ENCODE results near the gene OBP2B. TPM values are rescaled to one million over a fixed set of nuclear protein-coding genes. Genes with fewer than 3 reads are reported as not detected.

The OBP2B gene
- polyA plus RNA-seq, 3 donors, result not detected

DNA sequence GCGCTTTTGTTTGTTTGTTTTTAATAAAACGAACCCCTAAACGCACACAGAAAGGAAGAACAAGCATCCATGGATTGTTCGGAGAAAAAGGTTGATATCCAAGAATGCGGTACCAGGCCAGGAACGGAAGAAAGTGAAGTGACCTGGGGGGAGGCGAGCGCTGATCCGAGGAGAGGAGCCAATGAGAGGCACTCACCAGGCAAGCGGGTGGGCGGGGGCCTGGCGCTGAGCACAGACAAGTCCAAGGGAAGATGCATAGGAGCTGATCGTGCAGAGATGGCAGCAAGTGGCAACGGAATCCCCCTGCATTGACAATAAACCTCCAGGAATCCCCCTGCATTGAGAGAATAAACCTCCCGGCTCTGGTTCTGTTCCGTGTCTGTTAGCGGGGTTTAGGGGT, 8.4 kb downstream of the OBP2B start:
- Mint-ChIP-seq H3K9me3 (peaks cover 0 to 11% (median 5%) of the 10 kb centered on the region in 7 donors), H3K27me3 (ENCODE audit: low read depth in 3 of 3) (peaks cover 12 to 22% (median 16%) of the 10 kb centered on the region in 3 donors), H3K4me1 (peaks cover 10% of the 10 kb centered on the region), H3K4me3 (no peak overlapping the region), H3K27ac (no peak overlapping the region), H3K36me3 (no peaks in the 10 kb centered on the region)
- TF ChIP-seq, protein P1, sequence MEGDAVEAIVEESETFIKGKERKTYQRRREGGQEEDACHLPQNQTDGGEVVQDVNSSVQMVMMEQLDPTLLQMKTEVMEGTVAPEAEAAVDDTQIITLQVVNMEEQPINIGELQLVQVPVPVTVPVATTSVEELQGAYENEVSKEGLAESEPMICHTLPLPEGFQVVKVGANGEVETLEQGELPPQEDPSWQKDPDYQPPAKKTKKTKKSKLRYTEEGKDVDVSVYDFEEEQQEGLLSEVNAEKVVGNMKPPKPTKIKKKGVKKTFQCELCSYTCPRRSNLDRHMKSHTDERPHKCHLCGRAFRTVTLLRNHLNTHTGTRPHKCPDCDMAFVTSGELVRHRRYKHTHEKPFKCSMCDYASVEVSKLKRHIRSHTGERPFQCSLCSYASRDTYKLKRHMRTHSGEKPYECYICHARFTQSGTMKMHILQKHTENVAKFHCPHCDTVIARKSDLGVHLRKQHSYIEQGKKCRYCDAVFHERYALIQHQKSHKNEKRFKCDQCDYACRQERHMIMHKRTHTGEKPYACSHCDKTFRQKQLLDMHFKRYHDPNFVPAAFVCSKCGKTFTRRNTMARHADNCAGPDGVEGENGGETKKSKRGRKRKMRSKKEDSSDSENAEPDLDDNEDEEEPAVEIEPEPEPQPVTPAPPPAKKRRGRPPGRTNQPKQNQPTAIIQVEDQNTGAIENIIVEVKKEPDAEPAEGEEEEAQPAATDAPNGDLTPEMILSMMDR (IDR thresholded peaks at IDR 0.05), result no peak
- Histone ChIP-seq H3K79me2 (ENCODE audit: insufficient read depth, low read length) (no peaks in the 10 kb centered on the region), H3K4me3 (replicated peaks in 1 of 3; ENCODE audit: low read depth in 2 of 3, low read length in 3 of 3) (no peak overlapping the region), H3K27me3 (ENCODE audit: control insufficient read depth in 2 of 2, insufficient read depth in 2 of 2, low read length in 2 of 2) (no peaks in the 10 kb centered on the region), H3K9me3 (replicated peaks in 1 of 2; ENCODE audit: control insufficient read depth in 1 of 2, insufficient read depth in 1 of 2, low read length in 2 of 2) (no peaks in the 10 kb centered on the region), H3K36me3 (replicated peaks in 1 of 2; ENCODE audit: control insufficient read depth in 1 of 2, insufficient read depth in 2 of 2, low read length in 2 of 2) (no peaks in the 10 kb centered on the region), H2AFZ (ENCODE audit: insufficient read depth, low read depth, low read length, poor library complexity, severe bottlenecking) (no peak overlapping the region), H3K9ac (ENCODE audit: insufficient read depth, low read length, poor library complexity, severe bottlenecking) (no peak overlapping the region), H3K27ac (ENCODE audit: low read depth in 1 of 2, low read length in 2 of 2) (no peak overlapping the region), H4K20me1 (ENCODE audit: insufficient read depth, low read length) (no peaks in the 10 kb centered on the region), H3K4me1 (ENCODE audit: control insufficient read depth in 1 of 2, insufficient read depth in 2 of 2, low read length in 2 of 2) (no peaks in the 10 kb centered on the region), H3K4me2 (replicated peaks; ENCODE audit: extremely low read depth, low read length, poor library complexity, severe bottlenecking) (no peak overlapping the region)
- WGBS (ENCODE audit: insufficient coverage), result 92% methylated on average over 13 of the region's 17 CpGs
- DNase-seq, result no peak
- intact Hi-C loops (cut with micrococcal nuclease), result no loop called here

DNA sequence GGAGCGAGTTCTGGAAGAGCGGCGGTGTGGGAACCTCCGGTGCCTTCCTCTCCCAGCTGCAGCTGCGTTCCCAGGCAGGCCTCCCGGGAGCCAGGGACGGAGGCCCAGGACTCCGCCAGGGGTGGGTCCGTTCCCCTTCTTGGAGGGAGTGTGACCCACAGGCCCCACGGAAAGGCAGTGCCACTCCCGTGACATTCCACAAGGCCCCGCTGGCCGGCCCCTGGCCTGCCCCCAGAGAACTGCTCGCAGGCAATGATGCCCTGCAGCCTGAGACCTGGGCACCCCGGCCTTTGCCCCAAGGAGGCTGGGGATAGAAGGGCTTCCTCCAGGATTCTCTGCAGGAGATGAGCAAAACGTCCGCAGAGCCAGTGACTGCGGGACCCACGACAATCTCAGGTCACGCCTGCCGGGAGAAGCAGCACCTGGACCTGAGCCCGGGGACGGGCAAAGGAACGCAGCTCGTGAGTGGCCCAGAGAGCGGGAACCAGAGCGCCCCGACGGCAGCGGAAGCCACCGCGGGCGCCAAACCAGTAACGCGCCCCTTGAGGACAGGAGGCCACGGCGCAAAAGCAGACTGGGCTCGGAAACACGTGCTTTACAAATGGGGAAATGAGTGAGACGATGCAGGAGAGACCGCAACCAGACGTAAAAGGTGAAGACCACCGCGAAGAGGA, 9.3 kb downstream of the OBP2B start:
- Histone ChIP-seq H3K79me2 (ENCODE audit: insufficient read depth, low read length) (no peaks in the 10 kb centered on the region), H3K27me3 (ENCODE audit: control insufficient read depth in 2 of 2, insufficient read depth in 2 of 2, low read length in 2 of 2) (no peaks in the 10 kb centered on the region), H3K9ac (ENCODE audit: insufficient read depth, low read length, poor library complexity, severe bottlenecking) (no peak overlapping the region), H3K4me3 (replicated peaks in 1 of 3; ENCODE audit: low read depth in 2 of 3, low read length in 3 of 3) (peak overlapping the region in 2 of 3 experiments; percentile 30 to 32), H3K27ac (ENCODE audit: low read depth in 1 of 2, low read length in 2 of 2) (no peak overlapping the region), H3K4me2 (replicated peaks; ENCODE audit: extremely low read depth, low read length, poor library complexity, severe bottlenecking) (peak overlapping the region; percentile 43), H3K36me3 (replicated peaks in 1 of 2; ENCODE audit: control insufficient read depth in 1 of 2, insufficient read depth in 2 of 2, low read length in 2 of 2) (no peaks in the 10 kb centered on the region), H3K9me3 (replicated peaks in 1 of 2; ENCODE audit: control insufficient read depth in 1 of 2, insufficient read depth in 1 of 2, low read length in 2 of 2) (peaks cover 0 to 5% of the 10 kb centered on the region in 2 donors), H3K4me1 (ENCODE audit: control insufficient read depth in 1 of 2, insufficient read depth in 2 of 2, low read length in 2 of 2) (no peaks in the 10 kb centered on the region), H4K20me1 (ENCODE audit: insufficient read depth, low read length) (no peaks in the 10 kb centered on the region), H2AFZ (ENCODE audit: insufficient read depth, low read depth, low read length, poor library complexity, severe bottlenecking) (peak overlapping the region; percentile 56)
- TF ChIP-seq, protein P1 (IDR thresholded peaks at IDR 0.05), result no peak
- intact Hi-C loops (cut with micrococcal nuclease), result no loop called here
- peak in 2 of 3 donors; percentile 6 to 10 for DNase-seq
- Mint-ChIP-seq H3K4me1 (peaks cover 10% of the 10 kb centered on the region), H3K27me3 (ENCODE audit: low read depth in 3 of 3) (peaks cover 12 to 25% (median 16%) of the 10 kb centered on the region in 3 donors), H3K4me3 (peak overlapping the region; percentile 57 to 63), H3K9me3 (peaks cover 3 to 14% (median 5%) of the 10 kb centered on the region in 7 donors), H3K27ac (no peak overlapping the region), H3K36me3 (no peaks in the 10 kb centered on the region)
- WGBS (ENCODE audit: insufficient coverage), result 30% methylated on average over 43 of the region's 44 CpGs
